HG03442 (cell line): ENCODE measurements around the gene PGPEP1.
"Not testable (repeated sequence)": the region's sequence is repeated elsewhere in the genome, so short reads cannot be mapped to it uniquely, and the experiment has no call there.

Experiments used
- ATAC-seq: cut with Tn5 transposase; IDR thresholded peaks from one replicate; pipeline ENCODE4 v1.9.1; 2021; ENCODE audit warnings: mild to moderate bottlenecking, moderate library complexity; ENCODE audit not compliant: unreplicated experiment

The PGPEP1 gene

DNA sequence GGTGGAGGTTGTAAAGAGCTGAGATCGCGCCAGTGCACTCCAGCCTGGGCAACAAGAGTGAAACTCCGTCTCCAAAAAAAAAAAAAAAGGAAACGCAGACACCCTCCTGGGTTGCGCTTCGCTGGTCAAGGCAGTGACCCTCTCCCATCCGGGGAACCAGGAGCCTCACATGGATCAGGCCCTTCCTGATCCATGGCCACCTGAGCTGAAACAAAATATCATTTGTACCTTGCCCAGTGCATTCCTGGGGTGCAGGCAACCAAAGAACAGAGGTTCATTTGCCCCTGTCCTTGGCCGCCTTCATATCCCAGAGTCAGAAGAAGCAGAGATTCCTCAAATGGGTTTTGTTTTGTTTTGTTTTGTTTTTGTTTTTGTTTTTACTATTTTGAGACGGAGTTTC lies 9.5 kb upstream of the PGPEP1 start:
- no peak for ATAC-seq

DNA sequence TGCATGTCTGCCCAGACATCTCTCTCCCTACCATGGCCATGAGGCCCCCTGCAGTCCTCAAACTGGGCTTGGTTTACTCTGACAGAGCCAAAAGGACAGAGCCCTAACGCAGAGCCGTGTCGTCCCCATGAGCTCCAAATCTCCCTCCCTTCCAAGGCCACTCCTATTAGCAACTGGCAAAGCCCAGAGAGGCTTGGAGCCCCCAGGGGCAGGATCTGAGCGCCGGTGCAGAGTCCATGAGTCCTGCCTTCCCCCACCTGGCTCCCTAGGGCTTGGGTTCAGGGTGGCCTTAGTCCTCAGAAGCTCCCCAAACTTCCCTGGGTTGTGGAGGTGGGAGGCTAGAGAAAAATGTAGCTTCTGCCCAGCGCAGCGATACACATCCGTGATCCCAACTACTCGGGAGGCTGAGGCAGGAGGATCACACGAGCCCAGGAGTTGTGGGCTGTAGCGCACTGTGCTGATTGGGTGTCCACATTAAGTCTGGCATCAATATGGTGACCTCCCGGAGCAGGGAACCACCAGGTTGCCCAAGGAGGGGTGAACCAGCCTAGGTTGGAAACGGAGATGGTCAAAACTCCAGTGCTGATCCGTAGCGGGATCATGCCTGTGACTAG lies 7.4 kb upstream of the PGPEP1 start:
- no peak for ATAC-seq

DNA sequence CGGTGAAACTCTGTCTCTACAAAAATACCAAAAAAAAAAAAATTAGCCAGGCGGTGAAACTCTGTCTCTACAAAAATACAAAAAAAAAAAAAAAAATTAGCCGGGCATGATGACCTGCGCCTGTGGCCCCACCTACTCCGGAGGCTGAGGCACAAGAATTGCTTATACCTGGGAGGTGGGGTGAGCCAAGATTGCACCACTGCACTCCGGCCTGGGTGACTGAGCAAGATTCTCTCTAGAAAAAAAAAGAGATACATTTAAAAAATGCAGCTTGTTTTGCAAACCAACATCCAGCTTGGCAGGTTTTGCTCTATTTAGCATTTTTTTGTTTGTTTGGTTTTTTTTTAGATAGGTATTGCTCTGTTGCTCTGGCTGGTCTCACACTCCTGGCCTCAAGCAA lies 6.7 kb upstream of the PGPEP1 start:
- no peak for ATAC-seq

DNA sequence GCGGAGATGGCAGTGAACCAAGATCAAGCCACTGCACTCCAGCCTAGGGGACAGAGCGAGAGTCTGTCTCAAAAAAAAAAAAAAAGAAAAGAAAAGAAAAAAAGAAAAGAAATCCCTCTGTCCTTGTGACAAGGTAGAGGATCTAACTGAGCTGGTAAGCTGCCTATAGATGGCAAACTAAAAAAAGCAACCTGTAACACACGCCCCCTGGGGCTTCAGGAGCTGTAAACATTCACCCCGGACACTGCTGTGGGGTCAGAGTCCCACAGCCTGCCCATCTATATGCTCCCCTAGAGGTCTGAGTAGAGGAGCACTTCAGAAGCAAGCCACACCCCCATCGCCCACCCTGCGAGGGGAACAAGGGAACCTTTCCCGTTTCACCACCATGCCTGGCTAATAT lies 4.3 kb upstream of the PGPEP1 start:
- ATAC-seq = no peak

DNA sequence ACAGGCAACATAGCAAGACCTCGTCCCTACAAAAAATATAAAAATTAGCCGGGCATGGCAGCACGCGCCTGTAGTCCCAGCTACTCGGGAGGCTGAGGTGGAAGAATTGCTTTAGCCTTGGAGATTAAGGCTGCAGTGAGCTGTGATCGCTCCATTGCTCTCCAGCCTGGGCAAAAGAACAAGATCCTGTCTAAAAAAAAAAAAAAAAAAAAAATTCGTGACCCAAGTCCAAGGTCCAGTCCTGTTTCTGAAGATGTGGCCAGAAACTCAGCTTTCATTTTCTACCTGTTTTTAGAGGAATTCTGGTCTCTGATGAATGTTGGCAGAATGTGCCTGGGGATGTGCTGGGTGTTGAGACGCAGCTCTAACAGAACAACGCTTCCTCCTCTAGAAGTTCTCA lies 1.9 kb upstream of the PGPEP1 start:
- ATAC-seq = no peak

DNA sequence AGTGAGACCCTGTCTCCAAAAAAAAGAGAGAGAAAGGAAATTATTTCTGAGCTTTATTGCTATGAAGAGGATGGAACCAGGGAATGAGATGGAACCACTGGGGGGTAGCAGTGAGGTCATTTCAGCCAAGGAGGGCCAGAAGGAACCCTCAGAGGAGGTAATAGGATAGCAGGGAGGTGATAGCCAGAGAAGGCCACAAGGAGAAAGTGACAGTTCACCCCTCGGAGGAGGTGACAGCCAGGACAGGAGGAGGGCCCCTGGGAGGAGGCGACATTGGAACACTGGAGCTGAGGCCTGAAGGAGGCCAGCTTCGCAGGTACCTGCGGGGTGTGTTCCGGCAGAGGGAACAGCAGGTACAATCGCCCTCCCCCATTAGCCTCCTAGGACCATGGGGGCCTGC lies 675 bp upstream of the PGPEP1 start:
- no peak for ATAC-seq

DNA sequence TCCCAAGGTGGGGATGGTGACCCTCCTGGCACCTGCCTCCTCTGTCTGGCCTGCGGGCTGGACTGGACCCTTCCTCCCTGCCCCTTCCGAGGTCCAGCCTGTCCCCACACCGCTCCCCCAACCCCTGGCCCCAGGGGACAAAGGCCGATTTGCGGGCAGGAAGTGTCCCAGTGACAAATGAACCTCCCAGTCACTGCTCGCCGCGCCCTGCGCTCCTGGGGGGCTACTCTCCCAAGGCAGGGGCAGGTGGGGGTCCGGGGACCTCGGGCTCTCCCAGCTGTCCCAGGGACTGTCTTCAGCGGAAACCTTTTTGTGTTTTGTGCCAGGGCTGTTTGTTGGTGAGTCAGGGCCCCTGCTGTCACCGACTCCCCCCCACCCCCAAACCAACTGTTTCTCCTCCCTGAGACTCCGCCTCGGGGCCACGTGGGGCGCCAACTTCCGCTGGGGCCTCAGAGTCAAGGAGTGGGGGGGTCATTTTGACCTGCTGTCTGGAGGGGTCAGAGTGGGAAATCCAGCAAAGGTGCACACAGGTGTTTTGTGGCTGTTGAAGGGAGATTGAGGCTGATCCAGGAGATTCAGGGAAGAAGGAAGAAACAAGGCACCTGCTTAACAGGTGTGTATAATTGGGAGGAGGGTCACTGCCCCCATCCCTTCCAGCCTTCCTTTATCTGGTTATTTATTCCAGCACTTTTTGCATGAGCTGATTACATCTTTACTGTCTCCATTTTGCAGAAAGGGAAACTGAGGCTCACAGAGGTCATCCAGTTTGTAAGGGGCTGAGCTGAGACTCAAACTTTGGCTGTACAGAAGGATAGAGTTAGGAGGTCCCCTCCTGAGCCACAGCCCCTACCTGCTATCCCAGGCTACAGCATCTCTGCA lies 831 bp downstream of the PGPEP1 start:
- ATAC-seq = no peak

DNA sequence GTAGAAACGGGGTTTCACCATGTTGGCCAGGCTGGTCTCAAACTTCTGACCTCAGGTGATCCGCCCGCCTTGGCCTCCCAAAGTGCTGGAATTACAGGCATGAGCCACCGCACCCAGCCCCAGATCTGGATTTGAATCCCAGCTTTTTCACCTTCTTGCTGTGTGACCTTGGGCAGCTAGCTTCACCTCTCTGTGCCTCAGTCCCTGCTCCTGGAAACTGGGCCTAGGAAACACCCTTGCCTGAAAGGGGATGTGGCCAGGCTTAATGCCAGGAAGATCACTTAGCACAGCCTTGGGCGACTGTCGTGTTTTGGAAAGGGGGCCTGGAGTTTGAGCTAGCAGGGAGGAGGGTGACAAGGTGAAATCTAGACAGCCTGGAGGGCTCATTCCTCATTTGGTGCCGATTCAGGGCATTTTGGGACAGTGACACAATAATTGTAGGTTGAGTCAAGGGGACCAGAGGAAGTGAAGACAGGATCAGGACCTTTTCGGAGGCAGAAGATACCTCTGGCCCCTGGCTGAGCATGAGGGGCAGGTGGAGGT lies 1.8 kb downstream of the PGPEP1 start:
- no peak for ATAC-seq

DNA sequence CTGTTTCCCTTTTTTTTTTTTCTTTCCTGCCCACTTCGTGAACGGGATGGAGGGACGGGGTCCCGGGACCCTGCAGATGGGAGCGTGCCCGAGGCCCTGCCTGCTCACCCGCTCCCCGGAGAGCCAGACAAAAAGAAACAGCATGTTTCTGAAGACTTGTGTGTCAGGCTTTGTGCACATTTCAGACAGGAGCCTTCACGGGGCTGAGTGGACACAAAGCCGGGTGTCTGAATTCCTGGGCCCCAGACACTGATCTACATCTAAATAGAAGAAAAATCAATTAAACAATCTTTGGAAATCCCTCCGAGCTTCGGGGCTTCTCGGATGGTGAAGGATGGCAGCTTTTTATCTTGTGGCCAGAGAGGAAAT lies 4.2 kb downstream of the PGPEP1 start:
- no peak for ATAC-seq

DNA sequence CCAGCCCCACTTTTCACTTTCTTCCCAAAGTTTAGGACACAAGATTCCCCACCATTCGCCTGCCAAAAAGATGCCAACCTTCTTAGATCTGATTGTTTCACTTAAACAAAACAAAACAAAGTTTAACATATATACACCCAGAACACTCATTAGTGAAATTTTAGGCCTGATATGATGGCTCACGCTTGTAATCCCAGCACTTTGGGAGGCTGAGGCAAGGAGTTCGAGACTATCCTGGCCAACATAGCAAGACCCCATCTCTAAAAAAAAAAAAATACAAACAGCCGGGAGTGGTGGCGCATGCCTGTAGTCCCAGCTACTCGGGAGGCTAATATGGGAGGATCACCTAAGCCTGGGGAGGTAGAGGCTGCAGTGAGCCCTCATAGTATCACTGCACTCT lies 4.9 kb downstream of the PGPEP1 start:
- ATAC-seq = no peak

DNA sequence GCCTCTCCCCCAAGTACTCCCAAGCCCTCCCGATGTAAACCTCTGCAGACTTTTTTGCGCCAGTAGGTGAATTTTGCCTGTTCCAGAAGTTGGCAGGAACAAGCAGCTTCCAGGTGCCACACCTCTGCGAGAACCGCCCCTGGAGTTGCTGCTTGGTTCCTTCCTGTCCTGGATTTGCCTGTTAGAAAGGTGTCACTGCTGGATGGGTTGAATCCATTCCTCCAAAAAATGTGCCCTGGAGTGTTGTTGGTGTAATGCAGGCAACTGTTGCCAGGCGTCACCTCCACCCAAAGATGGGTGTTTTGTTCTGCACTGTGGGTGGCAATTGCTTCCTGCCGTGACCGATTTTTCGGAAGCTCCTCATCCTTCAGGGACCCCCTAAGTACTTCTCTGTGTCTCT lies 5.7 kb downstream of the PGPEP1 start:
- ATAC-seq = no peak

DNA sequence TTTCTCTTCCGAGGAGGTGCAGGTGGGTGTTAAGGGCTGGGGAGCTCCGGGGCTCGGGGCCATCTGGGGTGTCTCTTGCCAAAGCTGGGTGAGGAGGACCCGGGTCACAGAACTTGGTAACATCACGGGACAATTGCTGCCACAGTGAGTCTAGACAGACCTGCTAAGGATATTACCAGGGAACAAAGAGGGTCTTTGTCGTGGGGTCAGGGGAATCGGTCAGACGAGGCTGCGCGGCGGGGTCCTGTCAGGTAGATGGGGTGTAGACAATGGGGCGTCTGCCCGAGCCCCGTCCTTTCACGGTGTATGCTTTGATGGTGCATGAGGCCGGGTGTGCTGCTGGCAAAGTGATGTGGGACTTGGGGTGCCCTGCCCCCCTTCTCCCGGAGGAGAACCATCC lies 7.8 kb downstream of the PGPEP1 start:
- no peak for ATAC-seq

DNA sequence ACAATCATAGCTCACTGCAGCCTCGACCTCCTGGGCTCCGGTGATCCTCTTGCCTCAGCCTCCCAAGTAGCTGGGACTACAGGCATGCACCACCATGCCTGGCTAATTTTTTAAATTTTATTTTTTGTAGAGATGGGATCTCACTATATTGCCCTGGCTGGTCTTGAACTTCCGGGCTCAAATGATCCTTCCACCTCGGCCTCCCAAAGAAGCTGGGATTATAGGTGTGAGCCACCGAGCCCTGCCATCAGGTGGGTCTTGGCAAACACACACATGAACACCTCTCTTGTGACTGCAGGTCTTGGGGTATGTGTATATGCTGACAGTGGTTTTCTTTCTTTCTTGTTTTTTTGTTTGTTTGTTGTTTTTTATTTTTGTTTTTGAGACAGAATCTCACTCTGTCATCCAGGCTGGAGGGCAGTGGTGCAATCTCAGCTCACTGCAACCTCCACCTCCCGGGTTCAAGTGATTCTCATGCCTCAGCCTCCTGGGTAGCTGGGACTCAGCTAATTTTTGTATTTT lies 8.5 kb downstream of the PGPEP1 start:
- not testable (repeated sequence) for ATAC-seq

DNA sequence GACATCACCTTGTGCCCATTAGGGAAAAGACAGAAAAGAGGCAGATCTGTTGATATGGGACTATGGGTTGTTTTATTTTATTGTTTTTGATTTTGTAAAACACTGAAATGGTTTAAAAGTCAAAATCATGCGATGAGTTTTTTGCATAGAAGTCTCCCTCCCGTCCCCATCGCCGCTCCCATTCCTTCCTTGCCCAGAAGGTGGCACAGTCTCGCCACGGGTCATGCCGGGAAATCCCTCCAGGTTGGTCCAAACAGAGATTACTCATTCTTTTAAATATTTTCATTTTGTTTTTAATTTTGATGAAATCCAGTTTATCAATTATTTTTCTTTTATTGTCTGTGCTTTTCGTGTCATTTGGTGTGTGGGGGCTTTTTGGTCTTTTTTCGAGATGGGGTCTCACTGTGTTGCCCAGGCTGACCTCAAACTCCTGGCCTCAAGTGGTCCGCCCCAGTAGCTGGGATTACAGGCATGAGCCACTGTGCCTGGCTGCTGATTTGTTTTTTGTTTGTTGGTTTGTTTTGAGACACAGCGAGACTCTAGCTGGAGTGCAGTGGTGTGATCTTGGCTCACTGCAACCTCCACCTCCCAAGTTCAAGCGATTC lies 9.2 kb downstream of the PGPEP1 start:
- no peak for ATAC-seq

DNA sequence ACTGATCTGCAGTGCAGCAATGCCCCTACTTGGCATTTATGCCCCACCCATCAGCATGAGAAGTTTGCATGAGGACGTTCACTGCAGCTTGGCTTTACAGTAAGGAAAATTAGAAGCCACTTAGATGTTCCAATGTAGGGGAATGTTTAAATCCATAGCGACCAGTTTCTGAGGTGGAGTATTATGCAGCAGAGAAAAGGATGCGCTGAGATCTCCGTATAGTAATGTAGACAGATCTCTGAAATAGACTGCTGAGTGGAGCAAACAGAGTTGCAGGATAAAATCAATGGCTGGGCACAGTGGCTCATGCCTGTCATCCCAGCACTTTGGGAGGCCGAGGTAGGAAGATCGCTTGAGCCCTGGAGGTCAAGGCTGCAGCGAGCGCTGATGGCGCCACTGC lies 10.1 kb downstream of the PGPEP1 start:
- ATAC-seq = no peak

DNA sequence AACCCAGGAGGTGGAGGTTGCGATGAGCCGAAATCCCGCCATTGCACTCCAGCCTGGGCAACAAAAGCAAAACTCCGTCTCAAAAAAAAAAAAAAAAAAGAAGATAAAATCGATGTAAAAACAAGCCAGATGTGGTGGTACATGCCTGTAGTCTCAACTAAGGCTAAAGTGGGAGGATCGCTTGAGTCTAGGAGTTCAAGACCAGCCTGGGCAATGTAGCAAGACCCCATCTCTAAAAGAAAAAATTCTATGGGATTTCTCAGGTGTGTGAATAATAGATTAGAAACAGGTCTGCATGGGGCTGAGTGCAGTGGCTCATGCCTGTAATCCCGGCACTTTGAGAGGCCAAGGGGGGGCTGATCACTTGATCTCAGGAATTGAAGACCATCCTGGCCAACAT lies 11.1 kb downstream of the PGPEP1 start:
- ATAC-seq = no peak

DNA sequence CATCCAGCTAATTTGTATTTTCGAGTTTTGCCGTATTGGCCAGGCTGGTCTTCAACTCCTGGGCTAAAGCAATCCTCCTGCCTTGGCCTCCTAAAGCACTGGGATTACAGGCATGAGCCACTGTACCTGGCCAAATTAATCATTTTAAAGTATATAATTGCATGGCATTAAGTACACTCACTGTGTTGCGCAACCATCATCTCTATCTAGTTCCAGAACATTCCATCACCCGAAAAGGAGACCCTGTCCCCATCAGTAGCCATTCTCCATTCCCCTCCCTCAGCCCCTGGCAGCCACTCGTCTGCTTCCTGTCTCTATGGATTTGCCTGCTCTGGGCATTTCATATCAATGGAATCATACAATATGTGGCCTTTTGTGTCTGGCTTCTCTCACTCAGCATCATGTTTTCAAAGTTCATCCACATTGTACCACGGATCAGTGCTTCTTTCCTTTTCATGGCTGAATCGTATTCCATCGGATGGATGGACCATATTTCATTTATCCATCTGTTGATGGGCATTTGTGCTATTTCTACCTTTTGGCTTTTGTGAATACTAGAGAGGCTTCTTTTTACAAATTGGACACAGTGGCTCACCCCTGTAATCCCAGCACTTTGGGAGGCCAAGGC lies 13.1 kb downstream of the PGPEP1 start:
- no peak for ATAC-seq

DNA sequence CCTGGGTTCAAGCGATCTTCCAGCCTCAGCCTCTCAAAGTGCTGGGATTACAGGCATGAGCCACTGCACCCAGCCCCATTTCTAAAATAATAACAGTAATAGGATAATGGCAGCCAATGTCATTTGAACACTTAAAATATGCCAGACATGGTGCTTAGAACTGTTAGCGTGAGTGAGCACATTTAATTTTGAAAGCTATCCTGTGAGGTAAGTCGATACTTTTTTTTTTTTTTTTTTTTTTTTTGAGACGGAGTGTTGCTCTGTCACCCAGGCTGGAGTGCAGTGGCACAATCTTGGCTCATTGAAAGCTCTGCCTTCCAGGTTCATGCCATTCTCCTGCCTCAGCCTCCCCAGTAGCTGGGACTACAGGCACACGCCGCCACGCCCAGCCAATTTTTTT lies 14.3 kb downstream of the PGPEP1 start:
- ATAC-seq = not testable (repeated sequence)

DNA sequence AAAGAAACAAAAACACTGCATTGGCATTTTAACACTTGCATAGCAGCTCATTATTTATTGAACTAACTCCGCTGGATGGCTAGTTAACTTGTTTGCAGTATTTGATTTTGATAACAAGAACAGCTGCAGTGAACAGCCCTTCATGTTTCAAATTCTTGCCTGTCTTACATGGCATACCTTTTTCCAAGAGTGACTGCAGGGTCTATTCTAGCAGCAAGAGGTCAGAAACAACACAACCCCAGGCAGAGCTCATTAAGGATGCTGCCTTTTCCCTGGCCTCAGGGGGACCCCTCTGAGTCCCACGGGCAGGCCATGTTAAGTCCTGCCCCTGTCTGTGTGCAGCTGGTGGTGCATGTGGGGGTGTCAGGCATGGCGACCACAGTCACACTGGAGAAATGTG lies 16.6 kb downstream of the PGPEP1 start:
- no peak for ATAC-seq

DNA sequence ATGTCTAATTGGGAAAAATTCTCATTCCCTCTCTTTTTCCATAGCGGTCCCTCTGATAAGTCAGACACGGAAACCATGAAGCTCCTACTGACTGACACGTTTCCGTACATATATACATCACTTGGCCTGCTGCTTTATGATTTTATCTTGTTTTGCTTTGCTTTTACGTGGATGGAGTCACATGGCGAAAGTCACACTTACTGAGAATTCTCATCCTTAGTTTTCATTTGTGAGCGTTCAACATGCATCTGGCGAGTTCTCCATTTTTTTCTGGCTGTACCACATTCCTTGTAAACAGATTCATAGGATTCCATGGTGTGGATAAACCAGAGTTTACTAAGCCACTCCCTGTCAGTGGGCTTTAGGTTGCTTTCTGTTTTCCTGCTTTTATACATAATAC lies 21.2 kb downstream of the PGPEP1 start:
- no peak for ATAC-seq

DNA sequence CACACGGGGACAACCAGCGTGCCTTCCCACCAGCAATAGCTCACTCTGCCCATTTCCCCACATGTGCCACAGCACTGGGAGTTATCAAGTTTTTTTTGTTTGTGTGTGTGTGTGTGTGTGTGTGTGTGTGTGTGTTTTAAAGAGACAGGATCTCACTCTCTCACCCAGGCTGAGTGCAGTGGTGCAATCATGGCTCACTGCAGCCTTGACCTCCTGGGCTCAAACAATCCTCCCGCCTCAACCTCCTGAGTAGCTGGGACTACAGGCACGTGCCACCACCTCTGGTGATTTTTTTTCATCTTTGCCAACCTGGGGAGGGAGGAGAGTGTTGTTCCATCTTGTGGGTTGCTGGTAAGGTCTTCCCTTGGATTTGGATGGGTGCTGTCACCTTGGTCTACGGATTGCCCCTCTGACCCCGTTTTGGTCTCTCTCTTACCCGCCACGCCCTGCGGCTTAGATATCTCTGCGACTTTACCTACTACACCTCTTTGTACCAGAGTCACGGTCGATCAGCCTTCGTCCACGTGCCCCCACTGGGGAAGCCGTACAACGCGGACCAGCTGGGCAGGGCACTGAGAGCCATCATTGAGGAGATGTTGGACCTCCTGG lies 22.6 kb downstream of the PGPEP1 start:
- no peak for ATAC-seq
